Neural crest cell (in vitro differentiated cells): ENCODE measurements around the gene NRXN3. TPM values are rescaled to one million over a fixed set of nuclear protein-coding genes. Genes with fewer than 3 reads are reported as not detected.

Source experiments
- DNase-seq: peaks from one replicate; pipeline ENCODE4 v3.0.0; 2021; ENCODE audit warnings: low read depth, mixed read lengths, low spot score
- H3K27ac Mint-ChIP-seq: one replicate; pipeline ENCODE4 v1.8.0; 2021; ENCODE audit warnings: mild to moderate bottlenecking, mixed read lengths; ENCODE audit not compliant: unreplicated experiment
- H3K27me3 Mint-ChIP-seq: 2 replicates; pipeline ENCODE4 v1.8.0; 2021; ENCODE audit warnings: low read depth, mild to moderate bottlenecking, mixed read lengths
- H3K36me3 Mint-ChIP-seq: 2 replicates; pipeline ENCODE4 v1.8.0; 2021; ENCODE audit warnings: low read depth, mild to moderate bottlenecking, mixed read lengths
- H3K4me1 Mint-ChIP-seq: 2 replicates; pipeline ENCODE4 v1.8.0; 2021; ENCODE audit warnings: mixed read lengths
- H3K4me3 Mint-ChIP-seq: one replicate; pipeline ENCODE4 v1.8.0; 2021; ENCODE audit warnings: mild to moderate bottlenecking, mixed read lengths
- H3K9me3 Mint-ChIP-seq: 2 replicates; pipeline ENCODE4 v1.8.0; 2021; ENCODE audit warnings: mixed read lengths
- CTCF ChIP-seq: fragments of 200-600 bp; sonication (generic); conservative IDR thresholded peaks from 2 replicates; pipeline ENCODE4 v1.5.0; 2021; ENCODE audit warnings: antibody characterized with exemption, mild to moderate bottlenecking
- total RNA-seq: library from RNA; stranded (reverse); gene quantifications from 2 replicates; pipeline ENCODE4 v1.2.1, GENCODE V29; 2021

NRXN3 gene
- total RNA-seq, 1 donor from 2014 or later: 2.5 TPM

- Mint-ChIP-seq H3K36me3 (no peaks in the 10 kb centered on the region), H3K9me3 (peaks cover 2% of the 10 kb centered on the region), H3K4me1 (no peaks in the 10 kb centered on the region), H3K27me3 (peaks cover 16% of the 10 kb centered on the region), H3K4me3 (no peak overlapping the region), H3K27ac (no peak overlapping the region)
- no peak for DNase-seq
- TF ChIP-seq CTCF: no peak
These were observed 84.8 kb downstream of the NRXN3 start for GRCh38 chr14:78254911-78255461.

DNA sequence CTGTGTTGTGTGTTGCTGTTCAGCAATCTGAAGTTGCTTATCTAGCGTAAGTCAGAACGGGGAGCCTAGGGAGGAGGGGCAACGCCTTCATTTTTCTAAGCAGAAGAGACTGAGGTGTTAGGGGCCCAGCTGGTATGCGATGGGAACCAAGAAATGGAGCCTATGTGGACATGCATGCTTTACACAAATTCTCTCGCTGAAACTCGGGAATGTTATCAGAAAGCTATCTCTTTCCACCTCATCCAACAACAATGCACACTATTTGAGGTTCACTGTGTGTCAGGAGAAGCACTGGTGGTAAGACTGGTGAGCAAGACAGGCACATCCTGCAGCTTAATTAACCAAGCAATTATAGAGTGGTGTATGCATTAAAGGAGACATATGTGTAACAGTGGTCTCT lies 89.7 kb downstream of the NRXN3 start:
- no peaks in the 10 kb centered on the region for H3K4me1 Mint-ChIP-seq
- H3K27me3 Mint-ChIP-seq: peaks cover 51% of the 10 kb centered on the region
- H3K4me3 Mint-ChIP-seq: no peak overlapping the region
- no peak overlapping the region for H3K27ac Mint-ChIP-seq
- no peaks in the 10 kb centered on the region for H3K36me3 Mint-ChIP-seq
- TF ChIP-seq CTCF: no peak
- H3K9me3 Mint-ChIP-seq: peaks cover 2% of the 10 kb centered on the region
- no peak for DNase-seq

DNA sequence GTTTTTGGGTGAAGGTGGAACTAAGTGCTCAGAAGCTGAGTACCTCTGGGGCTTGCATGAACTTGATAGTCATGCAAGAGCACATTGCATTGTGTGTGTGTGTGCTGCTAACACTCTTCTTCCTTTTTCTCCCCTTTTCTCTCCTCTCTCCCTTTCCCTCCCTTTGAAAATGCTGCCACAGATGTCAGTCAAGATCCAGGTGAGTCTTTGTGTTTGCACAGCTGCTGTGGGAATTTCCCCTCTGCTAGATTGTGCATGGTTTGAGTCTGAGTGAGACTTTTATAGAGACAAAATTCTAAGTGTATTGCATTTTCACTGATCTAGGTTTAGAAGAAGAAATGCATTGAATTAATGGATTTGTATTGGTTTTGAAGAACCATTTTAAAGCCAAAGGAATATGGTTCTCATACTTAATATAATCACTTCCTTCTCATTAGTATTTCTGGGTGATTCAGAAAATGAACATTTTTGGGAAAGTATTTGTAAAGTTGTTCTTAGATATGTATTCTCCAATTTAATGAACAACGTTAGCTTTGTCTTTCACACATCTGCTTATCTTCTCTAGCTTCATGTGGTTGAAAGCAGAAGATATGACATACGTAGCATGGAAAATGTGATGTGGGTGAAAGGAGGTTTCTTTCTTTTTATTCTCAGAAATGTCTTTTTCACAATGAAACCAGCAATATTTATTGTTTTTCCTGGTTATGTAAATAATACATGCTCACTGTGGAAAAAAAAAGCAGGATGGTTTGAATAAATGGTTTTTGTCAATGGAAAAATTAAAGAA lies 108.5 kb downstream of the NRXN3 start:
- H3K4me1 Mint-ChIP-seq: peaks cover 3% of the 10 kb centered on the region
- H3K27me3 Mint-ChIP-seq: peaks cover 49% of the 10 kb centered on the region
- H3K9me3 Mint-ChIP-seq: no peaks in the 10 kb centered on the region
- no peak overlapping the region for H3K27ac Mint-ChIP-seq
- no peak overlapping the region for H3K4me3 Mint-ChIP-seq
- TF ChIP-seq CTCF: no peak
- no peaks in the 10 kb centered on the region for H3K36me3 Mint-ChIP-seq
- DNase-seq: no peak

- H3K9me3 Mint-ChIP-seq: no peaks in the 10 kb centered on the region
- no peaks in the 10 kb centered on the region for H3K36me3 Mint-ChIP-seq
- H3K4me3 Mint-ChIP-seq: no peak overlapping the region
- no peak overlapping the region for H3K27ac Mint-ChIP-seq
- no peak for TF ChIP-seq CTCF
- H3K4me1 Mint-ChIP-seq: peaks cover 3% of the 10 kb centered on the region
- DNase-seq: no peak
- peaks cover 17% of the 10 kb centered on the region for H3K27me3 Mint-ChIP-seq
These were observed 112.3 kb downstream of the NRXN3 start for GRCh38 chr14:78282437-78282836.

DNA sequence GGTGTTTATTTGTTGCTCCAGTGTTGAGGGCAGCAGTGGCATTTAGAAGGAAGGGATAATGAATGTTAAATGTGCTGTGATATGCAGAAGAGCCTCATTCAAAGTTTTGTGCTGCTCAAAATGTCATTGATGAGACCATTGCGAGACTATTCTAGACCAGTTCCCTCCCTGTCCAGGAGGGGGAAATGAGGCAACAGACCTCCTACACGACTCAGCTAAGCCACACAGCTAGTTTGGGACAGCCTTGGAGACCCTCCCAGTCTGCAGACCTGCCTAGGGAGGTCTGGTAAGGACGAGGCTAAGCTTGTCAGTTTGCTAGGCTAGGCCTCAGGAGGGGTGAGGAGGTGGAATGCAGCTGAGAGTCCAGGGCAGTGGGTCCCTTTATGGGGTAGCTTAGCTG lies 116.0 kb downstream of the NRXN3 start:
- no peak for TF ChIP-seq CTCF
- peaks cover 9% of the 10 kb centered on the region for H3K27me3 Mint-ChIP-seq
- H3K4me1 Mint-ChIP-seq: peaks cover 3% of the 10 kb centered on the region
- DNase-seq: no peak
- H3K4me3 Mint-ChIP-seq: no peak overlapping the region
- no peaks in the 10 kb centered on the region for H3K9me3 Mint-ChIP-seq
- no peak overlapping the region for H3K27ac Mint-ChIP-seq
- H3K36me3 Mint-ChIP-seq: no peaks in the 10 kb centered on the region
